Activated T-helper 9 cell treated with anti-CD3 and anti-CD28 coated beads, Interleukin-2, amount 50 U/mL, for 16 hours (primary cell): Measurements from ENCODE around the gene ITGAV.

Experiments used
- DNase-seq: peaks from one replicate; pipeline ENCODE4 v3.0.0-alpha.2; 2020; ENCODE audit warnings: low read depth

ITGAV gene

DNA sequence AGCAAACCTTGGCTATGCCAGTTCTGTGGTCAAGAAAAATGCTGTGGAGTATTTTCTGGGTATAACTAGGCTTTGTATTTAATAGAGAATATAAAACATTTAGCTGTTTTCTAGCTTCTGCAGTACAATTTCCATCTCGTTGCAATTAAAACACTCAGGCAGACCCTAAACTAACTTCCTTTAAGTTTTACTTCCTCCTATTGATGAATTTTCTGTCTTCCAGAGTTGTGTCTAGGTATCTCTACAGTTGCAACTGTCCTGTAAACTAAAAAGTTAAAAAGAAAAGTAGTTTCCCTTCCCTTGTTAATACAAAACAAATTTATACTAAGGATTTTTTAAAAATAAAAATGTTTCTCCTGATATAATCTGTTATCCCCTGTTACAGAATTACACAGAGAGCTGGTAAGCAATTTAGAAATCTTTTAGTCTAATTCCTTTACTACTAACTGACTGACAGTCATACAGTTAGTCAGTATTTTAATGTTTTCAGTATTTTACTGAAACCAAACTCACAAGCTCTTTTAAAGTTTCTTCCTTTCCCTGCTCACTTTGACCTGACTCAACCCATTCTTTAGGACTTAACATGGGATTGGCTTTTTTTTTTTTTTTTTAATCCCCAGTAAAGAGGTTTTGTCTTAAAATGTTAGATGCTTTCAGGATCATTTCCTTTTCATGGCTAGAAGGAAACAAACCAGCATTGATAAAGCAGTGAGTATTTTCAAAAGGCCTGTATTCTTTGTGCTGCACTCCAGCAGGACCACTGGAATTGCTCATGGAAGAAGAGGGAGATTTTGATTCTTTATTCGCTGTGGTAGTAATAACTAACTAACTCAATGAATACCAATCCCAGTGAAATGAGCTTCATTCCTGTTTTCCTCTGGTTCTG, 22.9 kb downstream of the ITGAV start:
- no peak for DNase-seq

DNA sequence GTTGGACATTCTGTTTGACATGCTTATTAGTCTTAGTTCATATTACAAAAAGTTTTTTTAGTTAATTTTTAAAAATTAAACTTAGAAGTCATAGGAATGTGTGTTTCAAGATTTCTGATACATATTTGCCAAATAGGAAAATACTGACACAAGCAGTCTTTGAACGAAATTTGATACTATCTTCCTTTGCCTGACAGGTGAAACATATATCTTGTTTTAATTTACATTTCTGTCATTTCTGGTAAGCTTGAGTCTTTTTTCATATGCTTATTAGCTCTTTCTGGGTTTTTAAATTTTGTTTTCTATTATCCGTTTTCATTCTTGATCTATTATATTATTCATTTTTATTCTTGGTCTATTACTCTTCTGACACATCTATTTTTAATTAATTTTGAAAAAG, 24.5 kb downstream of the ITGAV start:
- DNase-seq: no peak

DNA sequence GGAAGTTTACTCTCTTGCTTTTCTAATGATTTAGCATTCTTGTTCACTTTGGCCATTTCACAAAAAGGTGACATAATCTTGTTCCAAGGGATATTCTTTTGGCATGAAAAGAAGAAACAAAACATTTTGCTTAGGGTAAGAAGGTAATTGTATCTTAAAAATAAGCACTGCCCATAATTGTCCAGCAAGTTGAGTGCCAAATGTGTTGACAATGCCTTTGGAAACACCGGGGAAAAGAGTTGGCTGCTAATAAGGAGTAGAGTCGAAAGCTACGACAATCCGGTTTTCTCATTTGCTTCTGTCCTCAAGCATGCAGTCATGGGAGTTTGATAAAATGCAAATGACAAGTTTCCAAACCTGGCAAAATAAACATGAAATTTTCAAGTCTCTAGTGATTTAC, 27.3 kb downstream of the ITGAV start:
- no peak for DNase-seq

DNA sequence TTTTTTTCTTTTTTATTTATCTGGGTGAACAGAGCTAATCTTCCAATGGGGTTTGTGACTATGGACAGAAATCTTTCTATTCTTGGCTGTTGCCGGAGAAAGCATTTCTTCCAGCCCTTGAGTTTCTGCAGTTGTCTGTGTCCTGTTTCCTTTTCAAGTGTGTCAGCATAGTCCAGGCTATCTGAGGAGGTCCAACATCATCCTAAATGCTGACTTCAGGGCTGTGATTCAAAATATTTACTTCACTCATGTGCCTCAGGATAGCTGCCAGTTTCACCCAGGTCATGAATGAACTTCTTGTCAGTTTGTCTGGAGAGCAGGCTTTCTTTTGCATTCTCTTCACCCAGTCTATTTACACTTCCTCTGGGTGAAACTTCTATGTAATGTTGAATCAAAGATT, 27.9 kb downstream of the ITGAV start:
- no peak for DNase-seq

- DNase-seq: no peak
These were observed 28.8 kb downstream of the ITGAV start for GRCh38 chr2:186618696-186619095.

DNA sequence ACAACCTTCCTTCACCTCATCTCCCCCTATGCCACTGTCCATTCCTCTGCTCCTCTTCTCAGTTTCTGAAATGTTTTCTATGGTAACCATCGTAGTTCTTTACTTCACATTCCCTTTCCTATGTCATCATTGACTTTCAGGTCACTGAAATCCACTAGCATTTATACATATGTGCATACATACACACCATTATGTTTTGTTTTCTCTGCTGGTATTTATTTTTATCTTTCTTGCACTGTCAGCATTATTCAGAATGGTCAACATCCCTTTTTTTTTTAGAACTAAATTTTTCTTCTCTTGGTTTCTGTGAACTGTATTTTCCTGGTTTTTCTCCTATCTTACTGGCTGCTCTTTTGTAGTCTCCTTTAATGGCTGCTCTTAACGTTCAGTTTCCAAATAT, 33.2 kb downstream of the ITGAV start:
- no peak for DNase-seq

GRCh38 chr2:186624276-186624675, 34.4 kb downstream of the ITGAV start:
- no peak for DNase-seq

GRCh38 chr2:186629250-186629996, 39.6 kb downstream of the ITGAV start:
- no peak for DNase-seq

GRCh38 chr2:186632417-186632816, 42.6 kb downstream of the ITGAV start:
- no peak for DNase-seq

DNA sequence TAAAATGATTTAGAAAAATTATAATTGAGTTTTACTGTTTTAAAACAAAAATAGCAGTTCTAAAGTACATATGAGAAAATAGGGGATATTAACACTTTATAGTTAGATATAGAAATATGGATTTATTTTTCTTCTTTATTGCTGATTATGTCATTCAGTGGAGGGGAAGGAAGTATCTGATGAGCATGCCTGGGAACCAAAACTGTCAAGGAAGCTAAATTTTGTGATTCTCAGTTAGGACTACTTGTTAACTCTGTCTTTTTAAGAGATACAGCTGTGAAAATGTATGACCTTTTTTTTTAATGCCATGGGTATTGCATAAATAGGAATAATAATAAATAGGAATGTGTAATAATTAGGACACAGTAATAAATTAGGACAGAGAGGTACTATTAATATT, 44.8 kb downstream of the ITGAV start:
- no peak for DNase-seq

DNA sequence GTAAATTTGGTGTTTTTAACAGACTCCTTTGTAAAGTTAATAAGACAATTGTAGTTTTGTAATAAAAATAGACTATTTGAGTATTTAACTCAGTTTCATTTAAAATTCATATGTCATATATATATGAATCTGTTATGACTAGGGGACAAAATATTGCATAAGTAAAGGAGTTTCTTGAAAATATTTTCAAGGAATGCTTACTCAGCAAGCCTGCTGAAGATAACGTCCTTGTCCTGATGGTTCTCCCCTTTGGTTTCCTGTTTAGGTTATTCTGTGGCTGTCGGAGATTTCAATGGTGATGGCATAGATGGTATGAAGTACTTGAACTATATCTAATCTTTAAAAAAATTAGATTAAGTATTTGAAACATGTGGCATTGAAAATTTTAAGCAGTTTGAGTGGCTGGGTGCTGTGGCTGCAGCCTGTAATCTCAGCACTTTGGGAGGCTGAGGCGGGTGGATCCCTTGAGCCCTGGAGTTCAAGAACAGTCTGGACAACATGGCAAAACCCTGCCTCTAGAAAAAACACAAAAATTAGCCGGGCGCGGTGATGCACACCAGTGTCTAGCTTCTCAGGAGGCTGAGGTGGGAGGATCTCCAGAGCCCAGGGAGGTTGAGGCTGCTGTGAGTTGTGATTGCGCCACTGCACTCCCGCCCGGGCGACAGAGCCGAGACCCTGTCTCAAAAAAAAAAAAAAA, 47.1 kb downstream of the ITGAV start:
- no peak for DNase-seq

- no peak for DNase-seq
These were observed 47.6 kb downstream of the ITGAV start for GRCh38 chr2:186637497-186637800.

DNA sequence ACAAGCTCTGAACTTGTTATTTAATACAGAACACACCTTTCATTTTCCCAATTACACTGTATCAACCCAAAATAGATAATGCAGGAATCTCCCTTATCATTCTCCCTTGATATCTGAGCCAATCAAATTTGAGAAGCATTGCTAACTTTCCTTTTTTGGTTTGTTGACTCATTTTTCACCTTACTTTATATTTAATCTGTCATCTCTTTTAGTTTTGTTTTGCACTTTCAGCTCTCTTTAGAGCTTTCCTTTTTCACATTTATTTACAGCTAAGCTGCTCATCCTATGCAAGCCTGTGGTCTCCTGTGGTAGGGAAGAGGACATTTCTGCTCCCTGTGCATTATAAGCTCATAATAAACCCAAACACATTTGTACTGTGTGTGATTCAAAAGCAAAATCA, 50.1 kb downstream of the ITGAV start:
- no peak for DNase-seq

DNA sequence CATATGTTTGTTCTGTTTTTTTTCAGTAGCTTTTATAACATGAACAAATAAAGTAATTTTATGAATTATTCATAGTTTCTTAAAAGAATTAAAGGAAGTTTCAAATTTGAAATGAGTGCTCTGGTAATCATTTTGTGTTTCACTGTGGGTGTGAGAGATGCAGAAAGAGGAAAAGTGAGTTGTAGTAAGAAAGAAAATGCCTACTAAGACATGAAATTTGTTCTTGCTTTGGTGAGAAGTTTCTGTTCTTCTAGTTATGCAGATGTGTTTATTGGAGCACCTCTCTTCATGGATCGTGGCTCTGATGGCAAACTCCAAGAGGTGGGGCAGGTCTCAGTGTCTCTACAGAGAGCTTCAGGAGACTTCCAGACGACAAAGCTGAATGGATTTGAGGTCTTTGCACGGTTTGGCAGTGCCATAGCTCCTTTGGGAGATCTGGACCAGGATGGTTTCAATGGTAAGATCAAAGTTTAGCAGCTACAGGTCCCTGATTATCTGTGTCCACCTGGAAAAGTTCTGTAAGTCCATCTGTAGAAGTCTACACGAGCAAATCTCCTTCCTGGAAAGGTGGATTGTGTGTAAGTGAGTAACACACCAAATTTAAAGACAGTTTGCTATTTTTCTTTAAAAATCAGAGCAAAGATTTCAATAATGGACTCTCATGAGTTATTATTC, 51.4 kb downstream of the ITGAV start:
- no peak for DNase-seq

GRCh38 chr2:186641807-186642321, 52.0 kb downstream of the ITGAV start:
- DNase-seq: no peak

DNA sequence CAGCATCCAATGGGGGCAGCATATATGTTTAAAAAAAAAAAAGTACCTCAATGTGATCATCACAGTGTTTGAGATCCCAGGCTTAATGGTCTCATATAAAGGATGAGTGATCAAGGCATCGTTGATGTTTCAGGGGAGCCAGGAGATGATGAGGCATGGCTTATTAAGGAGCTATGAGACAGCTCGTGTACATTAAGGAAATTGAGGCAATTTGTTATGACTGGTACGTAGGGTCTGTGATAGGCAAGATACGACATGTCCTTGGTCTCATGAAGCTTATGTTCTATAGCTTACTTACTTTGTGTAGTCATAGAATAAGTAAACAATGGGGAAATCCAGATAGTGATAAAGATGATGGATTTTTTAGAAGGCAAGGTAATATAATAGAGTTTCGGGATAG, 54.9 kb downstream of the ITGAV start:
- DNase-seq: no peak

DNA sequence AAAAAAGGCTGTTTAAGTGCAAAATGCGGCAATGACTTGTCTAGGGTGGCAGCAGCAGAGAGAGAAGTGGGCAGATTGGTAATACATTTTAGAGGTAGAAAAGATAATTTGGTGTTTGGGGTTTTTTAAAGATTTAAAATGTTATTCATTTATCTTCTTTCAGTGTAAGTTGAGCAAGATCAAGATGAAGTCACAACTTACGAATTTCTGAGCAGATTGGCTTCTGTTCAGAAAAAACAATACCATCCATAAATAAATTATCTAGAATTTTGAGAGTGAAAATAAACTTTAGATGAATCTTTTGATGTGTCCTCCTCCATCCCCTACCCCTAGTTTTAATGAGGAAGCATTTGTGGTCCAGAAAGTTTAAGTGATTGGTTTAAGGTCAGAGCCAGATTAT, 56.1 kb downstream of the ITGAV start:
- no peak for DNase-seq

- no peak for DNase-seq
These were observed 58.3 kb downstream of the ITGAV start for GRCh38 chr2:186648130-186648529.

DNA sequence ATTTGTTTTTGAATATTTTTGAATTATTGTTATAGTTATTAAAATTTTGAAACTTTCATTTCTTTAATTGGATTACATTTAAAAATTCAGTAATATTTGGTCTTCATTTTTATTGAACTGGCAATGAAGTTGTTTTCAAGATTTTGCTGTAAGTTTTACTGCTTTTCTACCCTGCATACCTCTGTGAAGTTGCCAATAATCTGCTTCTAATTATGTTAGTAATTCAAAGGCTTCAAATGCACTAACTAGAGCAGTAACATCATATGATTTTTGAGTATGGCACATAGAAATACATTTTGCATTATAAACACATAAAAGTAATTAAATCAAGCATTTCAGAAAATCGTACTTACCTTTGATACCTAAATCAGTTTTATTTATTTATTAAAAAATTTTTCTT, 63.7 kb downstream of the ITGAV start:
- no peak for DNase-seq

DNA sequence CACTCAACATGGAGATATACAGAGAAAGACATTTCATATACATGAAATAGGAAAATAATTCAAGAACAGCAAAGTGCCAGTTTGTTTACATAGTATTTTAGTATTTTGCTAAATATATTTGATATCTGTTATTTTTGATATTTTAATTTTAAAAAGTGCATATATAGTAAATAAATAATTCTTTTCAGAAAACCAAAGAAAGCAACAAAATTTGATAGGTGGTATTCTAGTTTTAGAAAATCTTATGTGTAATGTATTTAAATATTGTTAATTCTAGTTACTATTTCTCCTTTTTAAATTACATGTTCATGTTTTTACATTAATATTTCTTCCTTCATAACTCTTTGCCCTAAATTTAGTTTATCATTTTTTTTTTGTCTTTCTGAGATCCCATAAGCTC, 69.5 kb downstream of the ITGAV start:
- no peak for DNase-seq

- no peak for DNase-seq
These were observed 74.7 kb downstream of the ITGAV start for GRCh38 chr2:186664385-186665043.

GRCh38 chr2:186669146-186669545, 79.3 kb downstream of the ITGAV start:
- DNase-seq: no peak
